H9 (cell line): Measurements from ENCODE around the gene SYNGR1. TPM values are rescaled to one million over a fixed set of nuclear protein-coding genes. Genes with fewer than 3 reads are reported as not detected.
A peak's percentile ranks its signal among the peaks of the same experiment; 100 is the strongest.
"Not testable (repeated sequence)": the region's sequence is repeated elsewhere in the genome, so short reads cannot be mapped to it uniquely, and the experiment has no call there.

ENCODE experiments used
- DNase-seq: peaks from one replicate; pipeline ENCODE4 v3.0.0-alpha.2; 2017
- H2AFZ ChIP-seq: one replicate; pipeline ENCODE4 v1.6.1; 2013; ENCODE audit warnings: mild to moderate bottlenecking, low read length, control low read depth, moderate library complexity
- H2AK5ac ChIP-seq: 2 replicates; pipeline ENCODE4 v1.6.1; 2013; ENCODE audit warnings: low read length, control low read depth, mixed read lengths; ENCODE audit not compliant: insufficient read length
- H2BK120ac ChIP-seq: one replicate; pipeline ENCODE4 v1.6.1; 2013; ENCODE audit warnings: low read depth, mild to moderate bottlenecking, low read length, control low read depth, inconsistent platforms; ENCODE audit not compliant: poor library complexity, severe bottlenecking
- H2BK12ac ChIP-seq: 2 replicates; pipeline ENCODE4 v1.6.1; 2013; ENCODE audit warnings: low read length, control low read depth, mixed read lengths, low read depth; ENCODE audit not compliant: insufficient read length
- H2BK15ac ChIP-seq: 2 replicates; pipeline ENCODE4 v1.6.1; 2013; ENCODE audit warnings: low read depth, low read length, control low read depth
- H2BK20ac ChIP-seq: one replicate; pipeline ENCODE4 v1.6.1; 2013; ENCODE audit warnings: low read depth, mild to moderate bottlenecking, low read length, control low read depth, inconsistent platforms; ENCODE audit not compliant: poor library complexity, severe bottlenecking
- H2BK5ac ChIP-seq: 2 replicates; pipeline ENCODE4 v1.6.1; 2013; ENCODE audit warnings: low read length, control low read depth, mixed read lengths; ENCODE audit not compliant: insufficient read length
- H3K14ac ChIP-seq: 2 replicates; pipeline ENCODE4 v1.6.1; 2013; ENCODE audit warnings: low read length, control low read depth; ENCODE audit not compliant: insufficient read depth
- H3K18ac ChIP-seq: 2 replicates; pipeline ENCODE4 v1.6.1; 2013; ENCODE audit warnings: low read depth, mild to moderate bottlenecking, mixed read lengths, low read length, control low read depth; ENCODE audit not compliant: insufficient read length
- H3K23ac ChIP-seq: 2 replicates; pipeline ENCODE4 v1.6.1; 2013; ENCODE audit warnings: low read length, control low read depth, mixed read lengths, low read depth; ENCODE audit not compliant: insufficient read length
- H3K23me2 ChIP-seq: 2 replicates; pipeline ENCODE4 v1.6.1; 2013; ENCODE audit warnings: low read depth, mild to moderate bottlenecking, mixed read lengths, low read length, control low read depth; ENCODE audit not compliant: insufficient read length, poor library complexity, severe bottlenecking
- H3K27ac ChIP-seq: 2 replicates; pipeline ENCODE4 v1.5.1; 2013; ENCODE audit warnings: low read length, control low read depth, mixed read lengths, low read depth; ENCODE audit not compliant: insufficient read length
- H3K27me3 ChIP-seq: 2 replicates; pipeline ENCODE4 v1.6.1; 2013; ENCODE audit warnings: low read length, control low read depth, inconsistent platforms; ENCODE audit not compliant: insufficient read depth
- H3K4ac ChIP-seq: 2 replicates; pipeline ENCODE4 v1.6.1; 2013; ENCODE audit warnings: low read depth, mild to moderate bottlenecking, control low read depth, inconsistent platforms, low read length, moderate library complexity
- H3K4me1 ChIP-seq: 2 replicates; pipeline ENCODE4 v1.6.1; 2013; ENCODE audit warnings: low read length, control low read depth, inconsistent platforms; ENCODE audit not compliant: insufficient read depth
- H3K4me2 ChIP-seq: 2 replicates; pipeline ENCODE4 v1.6.1; 2013; ENCODE audit warnings: low read length, control low read depth, mixed read lengths; ENCODE audit not compliant: insufficient read length, insufficient read depth
- H3K56ac ChIP-seq: 2 replicates; pipeline ENCODE4 v1.6.1; 2013; ENCODE audit warnings: low read depth, mild to moderate bottlenecking, mixed read lengths, low read length, control low read depth; ENCODE audit not compliant: insufficient read length
- H3K79me1 ChIP-seq: 2 replicates; pipeline ENCODE4 v1.6.1; 2013; ENCODE audit warnings: low read depth, mild to moderate bottlenecking, moderate library complexity, low read length, control low read depth, inconsistent platforms; ENCODE audit not compliant: insufficient read depth, poor library complexity, severe bottlenecking
- H3K79me2 ChIP-seq: 2 replicates; pipeline ENCODE4 v1.6.1; 2013; ENCODE audit warnings: low read length, control low read depth, inconsistent platforms; ENCODE audit not compliant: insufficient read depth
- H3K9ac ChIP-seq: 2 replicates; pipeline ENCODE4 v1.6.1; 2013; ENCODE audit warnings: low read length, control low read depth, mixed read lengths; ENCODE audit not compliant: insufficient read length; ENCODE audit errors: extremely low read depth
- H3K9me3 ChIP-seq: one replicate; pipeline ENCODE4 v1.6.1; 2013; ENCODE audit warnings: low read depth, low read length, inconsistent platforms; ENCODE audit not compliant: control insufficient read depth
- H3T11ph ChIP-seq: one replicate; pipeline ENCODE4 v1.6.1; 2013; ENCODE audit warnings: mild to moderate bottlenecking, low read length, control low read depth, inconsistent platforms
- H4K20me1 ChIP-seq: one replicate; pipeline ENCODE4 v1.6.1; 2013; ENCODE audit not compliant: control insufficient read depth, insufficient read length, insufficient read depth
- H4K5ac ChIP-seq: 2 replicates; pipeline ENCODE4 v1.6.1; 2013; ENCODE audit warnings: low read depth, mild to moderate bottlenecking, mixed read lengths, low read length, control low read depth; ENCODE audit not compliant: insufficient read length
- H4K8ac ChIP-seq: replicated peaks from 2 replicates; pipeline ENCODE4 v1.6.1; 2013; ENCODE audit warnings: low read length, control low read depth, mixed read lengths, low read depth; ENCODE audit not compliant: insufficient read length
- H4K91ac ChIP-seq: 2 replicates; pipeline ENCODE4 v1.6.1; 2013; ENCODE audit warnings: low read depth, mild to moderate bottlenecking, moderate library complexity, mixed read lengths, low read length, control low read depth; ENCODE audit not compliant: insufficient read length
- H3K27ac Mint-ChIP-seq, 3 experiments: 2 replicates in 2 of 3; 3 replicates in 1 of 3; pipeline ENCODE4 v1.8.0; 2020 to 2021; ENCODE audit warnings: mixed read lengths in 3 of 3, mild to moderate bottlenecking in 1 of 3, moderate library complexity in 1 of 3
- H3K27me3 Mint-ChIP-seq: 2 replicates; pipeline ENCODE4 v1.8.0; 2021; ENCODE audit warnings: low read depth, mild to moderate bottlenecking, moderate library complexity, mixed read lengths
- H3K36me3 Mint-ChIP-seq, 3 experiments: 2 replicates in 2 of 3; 3 replicates in 1 of 3; pipeline ENCODE4 v1.8.0; 2020 to 2021; ENCODE audit warnings: low read depth in 3 of 3, mixed read lengths in 3 of 3; ENCODE audit not compliant: insufficient read depth in 1 of 3
- H3K4me1 Mint-ChIP-seq, 2 experiments: 2 replicates each; pipeline ENCODE4 v1.8.0; 2020; ENCODE audit warnings: mixed read lengths in 2 of 2
- H3K4me3 Mint-ChIP-seq, 2 experiments: 2 replicates in 1 of 2; 3 replicates in 1 of 2; pipeline ENCODE4 v1.8.0; 2020 to 2021; ENCODE audit warnings: mild to moderate bottlenecking in 2 of 2, mixed read lengths in 2 of 2, moderate library complexity in 1 of 2
- H3K9me3 Mint-ChIP-seq, 2 experiments: 2 replicates in 1 of 2; 3 replicates in 1 of 2; pipeline ENCODE4 v1.8.0; 2020; ENCODE audit warnings: mild to moderate bottlenecking in 2 of 2, mixed read lengths in 2 of 2, moderate library complexity in 1 of 2
- CTCF ChIP-seq: fragments of 200-600 bp; sonication (generic); conservative IDR thresholded peaks from 3 replicates; pipeline ENCODE4 v1.8.0; 2021; ENCODE audit warnings: antibody characterized with exemption, mild to moderate bottlenecking
- WGBS: extraction: QIAGEN DNeasy Blood & Tissue Kit; methylation state at CpG from one replicate; pipeline ENCODE4 v1.1.7; 2013; ENCODE audit warnings: missing lambda C conversion rate, low lambda C conversion rate, mixed read lengths; ENCODE audit not compliant: insufficient read length; ENCODE audit errors: extremely low coverage; 5-methylcytosine and 5-hydroxymethylcytosine counted together
- total RNA-seq: library from RNA; stranded (reverse); gene quantifications from 2 replicates; pipeline ENCODE4 v1.2.1, GENCODE V29; 2021

Gene SYNGR1
- total RNA-seq, 1 experiment from 2014 or later: 13.2 TPM

GRCh38 chr22:39355080-39355479, 5.3 kb downstream of the SYNGR1 start:
- H3K9ac ChIP-seq: no peak overlapping the region
- Mint-ChIP-seq H3K4me1 (peaks cover 22 to 35% of the 10 kb centered on the region in 2 experiments), H3K9me3 (no peaks in the 10 kb centered on the region), H3K4me3 (no peak overlapping the region), H3K27ac (peak overlapping the region in 2 of 3 experiments; percentile 14 to 36; a peak in 1 of 7 replicates), H3K27me3 (peaks cover 15% of the 10 kb centered on the region), H3K36me3 (peaks cover 7 to 18% (median 10%) of the 10 kb centered on the region in 3 experiments; a peak in 6 of 7 replicates)
- H2BK120ac ChIP-seq: no peak overlapping the region
- no peak overlapping the region for H3K56ac ChIP-seq
- DNase-seq: no peak
- H2BK12ac ChIP-seq: no peak overlapping the region
- no peaks in the 10 kb centered on the region for H3K79me1 ChIP-seq
- no peaks in the 10 kb centered on the region for H3K9me3 ChIP-seq
- H3K79me2 ChIP-seq: no peaks in the 10 kb centered on the region
- no peak overlapping the region for H2AFZ ChIP-seq
- no peak overlapping the region for H2BK15ac ChIP-seq
- H3K23me2 ChIP-seq: no peaks in the 10 kb centered on the region
- no peak overlapping the region for H3K4ac ChIP-seq
- no peak overlapping the region for H3K18ac ChIP-seq
- no peak overlapping the region for H3K23ac ChIP-seq
- H4K20me1 ChIP-seq: peaks cover 2% of the 10 kb centered on the region
- no peak overlapping the region for H3K27ac ChIP-seq
- H3K4me1 ChIP-seq: peaks cover 5% of the 10 kb centered on the region; the same call in 1 of the 2 replicates
- TF ChIP-seq CTCF: no peak
- H3K14ac ChIP-seq: no peak overlapping the region
- H4K8ac ChIP-seq: no peak overlapping the region
- whole genome bisulfite sequencing: no CpG with 5 or more reads among the region's 12 CpGs
- H3K27me3 ChIP-seq: no peaks in the 10 kb centered on the region
- no peak overlapping the region for H2BK20ac ChIP-seq
- H4K91ac ChIP-seq: no peak overlapping the region
- H3K4me2 ChIP-seq: no peak overlapping the region
- H4K5ac ChIP-seq: no peak overlapping the region
- no peak overlapping the region for H2BK5ac ChIP-seq
- no peak overlapping the region for H2AK5ac ChIP-seq
- no peak overlapping the region for H3T11ph ChIP-seq

- not testable (repeated sequence) for H2BK12ac ChIP-seq, H3K9me3 Mint-ChIP-seq, H3T11ph ChIP-seq, H3K4me3 Mint-ChIP-seq, H3K79me1 ChIP-seq, DNase-seq, H3K27ac Mint-ChIP-seq, H2BK5ac ChIP-seq, H3K23me2 ChIP-seq, H2BK120ac ChIP-seq, H2AK5ac ChIP-seq, H3K9me3 ChIP-seq, H4K20me1 ChIP-seq, H3K27ac ChIP-seq, H2BK15ac ChIP-seq, H3K14ac ChIP-seq, H3K27me3 Mint-ChIP-seq, H2BK20ac ChIP-seq, H3K79me2 ChIP-seq, H4K91ac ChIP-seq, H2AFZ ChIP-seq, H3K18ac ChIP-seq, H3K27me3 ChIP-seq, H3K23ac ChIP-seq, H3K4me1 ChIP-seq, H3K9ac ChIP-seq, H3K4me2 ChIP-seq, H3K4ac ChIP-seq, H4K8ac ChIP-seq, H3K56ac ChIP-seq, H4K5ac ChIP-seq
- Mint-ChIP-seq H3K4me1 (peaks cover 29 to 37% of the 10 kb centered on the region in 2 experiments), H3K36me3 (peaks cover 7 to 22% (median 10%) of the 10 kb centered on the region in 3 experiments; a peak in 6 of 7 replicates)
- no CpG with 5 or more reads among the region's 14 CpGs for WGBS
Measured at GRCh38 chr22:39355805-39356204, 6.0 kb downstream of the SYNGR1 start.
